AG08396 (cell line): ENCODE measurements around the gene TNK2.

Experiments
- DNase-seq: peaks from one replicate; pipeline ENCODE4 v3.0.0; 2012; ENCODE audit warnings: low spot score, mixed read lengths

Gene TNK2

GRCh38 chr3:195899701-195900435, 8.5 kb downstream of the TNK2 start:
- no peak for DNase-seq

GRCh38 chr3:195897853-195898415, 10.4 kb downstream of the TNK2 start:
- no peak for DNase-seq

- peak; percentile 72 for DNase-seq
These were observed 11.1 kb downstream of the TNK2 start for GRCh38 chr3:195897081-195897852.

GRCh38 chr3:195896361-195897080, 11.8 kb downstream of the TNK2 start:
- peak; percentile 69 for DNase-seq

GRCh38 chr3:195895861-195896360, 12.4 kb downstream of the TNK2 start:
- peak; percentile 79 for DNase-seq

GRCh38 chr3:195895078-195895860, 13.1 kb downstream of the TNK2 start:
- peak; percentile 74 for DNase-seq

- no peak for DNase-seq
These were observed 14.4 kb downstream of the TNK2 start for GRCh38 chr3:195893916-195894465.

- no peak for DNase-seq
These were observed 14.8 kb downstream of the TNK2 start for GRCh38 chr3:195893516-195893915.

GRCh38 chr3:195893044-195893395, 15.3 kb downstream of the TNK2 start:
- no peak for DNase-seq

GRCh38 chr3:195892105-195893043, 16.0 kb downstream of the TNK2 start:
- DNase-seq: peak; percentile 72

GRCh38 chr3:195891431-195892104, 16.8 kb downstream of the TNK2 start:
- no peak for DNase-seq

GRCh38 chr3:195889870-195890295, 18.5 kb downstream of the TNK2 start:
- no peak for DNase-seq

GRCh38 chr3:195888981-195889869, 19.1 kb downstream of the TNK2 start:
- no peak for DNase-seq

- DNase-seq: no peak
These were observed 20.0 kb downstream of the TNK2 start for GRCh38 chr3:195888311-195888761.

GRCh38 chr3:195887670-195888069, 20.7 kb downstream of the TNK2 start:
- no peak for DNase-seq

- DNase-seq: no peak
These were observed 21.9 kb downstream of the TNK2 start for GRCh38 chr3:195886181-195887141.
